IMR-90 (cell line): Measurements from ENCODE around the gene PTCH1. TPM values are rescaled to one million over a fixed set of nuclear protein-coding genes. Genes with fewer than 3 reads are reported as not detected.

Experiments
- ATAC-seq: fragments of 200-7000 bp; cut with Tn5 transposase; 2 replicates; pipeline ENCODE4 v1.9.1; 2020; ENCODE audit warnings: low read depth, mild to moderate bottlenecking, moderate library complexity
- BruUV-seq: library from RNA; stranded (reverse); fragments of 400-500 nt; replicated peaks from 2 replicates; lab custom pipeline; 2021; lab: Mats Ljungman, UMichigan
- CTCF ChIA-PET: fragments of 300-600 bp; formaldehyde crosslinking; extraction: SDS; loops from one replicate; lab custom pipeline; 2021; ENCODE audit warnings: antibody characterized with exemption; lab: Yijun Ruan, JAX
- POLR2A ChIA-PET: fragments of 300-600 bp; sonication (Branson Sonifier 250); formaldehyde crosslinking; loops from one replicate; lab custom pipeline; 2022; ENCODE audit warnings: antibody characterized with exemption; ENCODE audit not compliant: unreplicated experiment; lab: Charles Lee
- DNase-seq: peaks from one replicate; pipeline ENCODE4 v3.0.0; 2013
- H2AFZ ChIP-seq: replicated peaks from 2 replicates; pipeline ENCODE3; 2013; ENCODE audit warnings: low read length, mild to moderate bottlenecking; ENCODE audit not compliant: poor library complexity
- H2AK5ac ChIP-seq: 2 replicates; pipeline ENCODE4 v1.6.1; 2013; ENCODE audit warnings: low read depth, low read length, inconsistent platforms
- H2AK9ac ChIP-seq: replicated peaks from 2 replicates; pipeline ENCODE3; 2013; ENCODE audit warnings: mild to moderate bottlenecking, low read depth, low read length, moderate library complexity; ENCODE audit not compliant: poor library complexity
- H2BK120ac ChIP-seq: 2 replicates; pipeline ENCODE4 v1.6.1; 2013; ENCODE audit warnings: low read depth, low read length, inconsistent platforms
- H2BK15ac ChIP-seq: 3 replicates; pipeline ENCODE4 v1.6.1; 2013; ENCODE audit warnings: low read depth, low read length, inconsistent platforms
- H2BK20ac ChIP-seq: 2 replicates; pipeline ENCODE4 v1.6.1; 2013; ENCODE audit warnings: low read depth, mild to moderate bottlenecking, inconsistent platforms, low read length, moderate library complexity
- H2BK5ac ChIP-seq: 2 replicates; pipeline ENCODE4 v1.6.1; 2013; ENCODE audit warnings: mild to moderate bottlenecking, low read depth, low read length, inconsistent platforms; ENCODE audit not compliant: poor library complexity, severe bottlenecking
- H3K14ac ChIP-seq: replicated peaks from 2 replicates; pipeline ENCODE4 v1.6.1; 2013; ENCODE audit warnings: low read depth, low read length, inconsistent platforms
- H3K18ac ChIP-seq: 2 replicates; pipeline ENCODE4 v1.6.1; 2013; ENCODE audit warnings: low read depth, low read length, control low read depth
- H3K23ac ChIP-seq: 2 replicates; pipeline ENCODE4 v1.6.1; 2013; ENCODE audit warnings: low read depth, low read length, inconsistent platforms
- H3K27ac ChIP-seq: 2 replicates; pipeline ENCODE4 v1.5.1; 2013; ENCODE audit warnings: mild to moderate bottlenecking, control low read depth, low read length; ENCODE audit not compliant: insufficient read depth
- H3K27me3 ChIP-seq: 2 replicates; pipeline ENCODE4 v1.6.1; 2013; ENCODE audit warnings: low read length; ENCODE audit not compliant: control insufficient read depth, insufficient read depth
- H3K36me3 ChIP-seq: 2 replicates; pipeline ENCODE4 v1.6.1; 2013; ENCODE audit warnings: low read length, mixed read lengths; ENCODE audit not compliant: control insufficient read depth, insufficient read depth
- H3K4ac ChIP-seq: 2 replicates; pipeline ENCODE4 v1.6.1; 2013; ENCODE audit warnings: low read depth, low read length, inconsistent platforms
- H3K4me1 ChIP-seq: 2 replicates; pipeline ENCODE4 v1.6.1; 2013; ENCODE audit warnings: low read length, mixed read lengths; ENCODE audit not compliant: control insufficient read depth, insufficient read depth
- H3K4me2 ChIP-seq: 2 replicates; pipeline ENCODE4 v1.6.1; 2013; ENCODE audit warnings: low read depth, mild to moderate bottlenecking, control low read depth, low read length, moderate library complexity
- H3K4me3 ChIP-seq: 2 replicates; pipeline ENCODE4 v1.5.1; 2013; ENCODE audit warnings: low read depth, mild to moderate bottlenecking, control low read depth, low read length, moderate library complexity; ENCODE audit not compliant: insufficient read depth
- H3K56ac ChIP-seq: 2 replicates; pipeline ENCODE4 v1.6.1; 2013; ENCODE audit warnings: low read length, inconsistent platforms; ENCODE audit not compliant: insufficient read depth; ENCODE audit errors: extremely low read depth
- H3K79me1 ChIP-seq, 2 experiments: 2 replicates each; pipeline ENCODE4 v1.6.1; 2013; ENCODE audit warnings: low read length in 2 of 2, inconsistent platforms in 1 of 2, low read depth in 1 of 2
- H3K9ac ChIP-seq: 2 replicates; pipeline ENCODE4 v1.6.1; 2013; ENCODE audit warnings: low read depth, low read length, control low read depth
- H3K9me1 ChIP-seq: 2 replicates; pipeline ENCODE4 v1.6.1; 2013; ENCODE audit warnings: low read length, inconsistent platforms; ENCODE audit not compliant: insufficient read depth
- H3K9me3 ChIP-seq: 2 replicates; pipeline ENCODE4 v1.6.1; 2013; ENCODE audit warnings: low read length; ENCODE audit not compliant: control insufficient read depth, insufficient read depth
- H4K20me1 ChIP-seq: 2 replicates; pipeline ENCODE4 v1.6.1; 2013; ENCODE audit warnings: low read length, inconsistent platforms; ENCODE audit not compliant: insufficient read depth
- H4K5ac ChIP-seq: 2 replicates; pipeline ENCODE4 v1.6.1; 2013; ENCODE audit warnings: mild to moderate bottlenecking, low read depth, low read length, control low read depth
- H4K8ac ChIP-seq, 2 experiments: 2 replicates each; pipeline ENCODE4 v1.6.1; 2013; ENCODE audit warnings: low read depth in 2 of 2, low read length in 2 of 2, control low read depth in 1 of 2, inconsistent platforms in 1 of 2
- H4K91ac ChIP-seq: 2 replicates; pipeline ENCODE4 v1.6.1; 2013; ENCODE audit warnings: low read depth, low read length, inconsistent platforms; ENCODE audit not compliant: insufficient read depth
- CEBPB ChIP-seq: IDR thresholded peaks from 2 replicates; pipeline ENCODE4 v1.6.1; 2012; ENCODE audit warnings: low read depth, low read length, improper control_type of control experiment
- CHD1 ChIP-seq: IDR thresholded peaks from 2 replicates; pipeline ENCODE4 v1.6.1; 2012; ENCODE audit warnings: low read depth, low read length, improper control_type of control experiment
- SMC3 ChIP-seq: fragments of 150-350 bp; IDR thresholded peaks from 2 replicates; pipeline ENCODE4 v1.6.1; 2016; ENCODE audit warnings: low read depth, mild to moderate bottlenecking, antibody characterized with exemption, low read length, moderate library complexity
- WGBS, 2 experiments: methylation state at CpG; one replicate each; pipeline versions ENCODE4 v1.1.5 to v1.1.7; 2013; ENCODE audit warnings: missing lambda C conversion rate in 2 of 2; ENCODE audit not compliant: insufficient read length in 1 of 2; ENCODE audit errors: extremely low coverage in 2 of 2; 5-methylcytosine and 5-hydroxymethylcytosine counted together
- dilution Hi-C: fragments of 300-500 bp; cut with HindIII; formaldehyde crosslinking; loops from one replicate; pipeline ENCODE4 v1.14.3; 2018; ENCODE audit warnings: low sequenced_read_pairs; ENCODE audit not compliant: unreplicated experiment
- in situ Hi-C: fragments of 300-500 bp; cut with MboI; formaldehyde crosslinking; loops from 3 replicates; pipeline ENCODE4 v1.14.3; 2019; ENCODE audit warnings: low sequenced_read_pairs, inconsistent platforms, mixed read lengths
- intact Hi-C: fragments of 100-400 bp; cut with micrococcal nuclease; formaldehyde crosslinking; loops from 2 replicates; pipeline ENCODE4 v1.10.0; 2022
- polyA plus RNA-seq, 3 experiments: library from polyadenylated mRNA; depleted of rRNA; stranded (reverse); fragments of >200 nt; gene quantifications; 2 replicates each; pipeline ENCODE4 v1.2.3, GENCODE V29; 2012; ENCODE audit warnings: low replicate concordance in 1 of 3
- total RNA-seq: library from RNA; depleted of rRNA; stranded (reverse); fragments of >200 nt; gene quantifications from 2 replicates; pipeline ENCODE4 v1.2.3, GENCODE V29; 2012

Gene PTCH1
- total and polyA plus RNA-seq, 2 of the 4 experiments (the other 2 are of a cell fraction): 4.1 to 5.0 TPM

GRCh38 chr9:95444160-95444559 is 72.6 kb downstream of the PTCH1 start:
- no peak overlapping the region for H3K27ac ChIP-seq
- H4K91ac ChIP-seq: no peak overlapping the region
- H3K4me3 ChIP-seq: no peak overlapping the region
- no peak overlapping the region for H3K9ac ChIP-seq
- no peaks in the 10 kb centered on the region for H4K20me1 ChIP-seq
- no peak overlapping the region for H3K4ac ChIP-seq
- H3K9me3 ChIP-seq: no peaks in the 10 kb centered on the region
- no peaks in the 10 kb centered on the region for H3K27me3 ChIP-seq
- peaks cover 45% of the 10 kb centered on the region; the same call in 1 of the 2 replicates for H3K36me3 ChIP-seq
- H3K14ac ChIP-seq: no peak overlapping the region
- no peak overlapping the region for H2BK5ac ChIP-seq
- ATAC-seq: no peak
- H3K4me2 ChIP-seq: no peak overlapping the region
- H2AK5ac ChIP-seq: no peak overlapping the region
- peak overlapping the region; percentile 37 for H2AFZ ChIP-seq
- H2BK120ac ChIP-seq: no peak overlapping the region
- H3K4me1 ChIP-seq: no peaks in the 10 kb centered on the region
- H3K79me1 ChIP-seq: no peaks in the 10 kb centered on the region
- H2BK20ac ChIP-seq: no peak overlapping the region
- H2BK15ac ChIP-seq: no peak overlapping the region
- H3K56ac ChIP-seq: no peak overlapping the region
- dilution Hi-C loops (no loop called here), in situ Hi-C loops (no loop called here), intact Hi-C loops (no loop called here)
- H3K23ac ChIP-seq: no peak overlapping the region
- no peak overlapping the region for H2AK9ac ChIP-seq
- no peak for TF ChIP-seq CEBPB
- no peak for TF ChIP-seq CHD1
- TF ChIP-seq SMC3: no peak
- POLR2A ChIA-PET: no interaction called here
- peaks cover 5% of the 10 kb centered on the region; the same call in 1 of the 2 replicates for H3K9me1 ChIP-seq
- no TSS peak for BruUV-seq
- WGBS, 2 experiments: no CpG with 5 or more reads among the region's 15 CpGs
- no peak overlapping the region for H4K8ac ChIP-seq
- H3K18ac ChIP-seq: no peak overlapping the region
- H4K5ac ChIP-seq: no peak overlapping the region
- CTCF ChIA-PET: no interaction called here
- DNase-seq: no peak
